Measurements from ENCODE around the gene SERPINA7.
A peak's percentile ranks its signal among the peaks of the same experiment; 100 is the strongest.

DNA sequence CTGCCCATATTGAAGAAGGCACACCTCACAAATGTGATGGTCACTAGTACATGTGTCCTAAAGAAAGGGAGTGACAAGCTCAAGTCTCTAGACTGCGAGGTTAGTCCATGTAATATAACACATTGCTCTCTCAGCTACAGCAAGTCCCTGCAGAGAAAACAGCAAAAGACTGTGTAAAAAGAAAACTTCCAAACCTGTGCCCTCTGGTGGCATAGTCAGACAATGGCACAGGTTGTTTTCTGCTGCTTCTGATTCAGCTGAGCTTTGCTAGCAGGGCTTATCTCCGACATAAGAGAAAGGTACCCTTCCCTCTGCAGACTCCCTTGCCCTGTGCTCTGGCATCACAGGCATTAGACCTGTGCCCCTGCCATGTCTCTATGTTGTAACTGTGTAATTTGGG, 1.4 kb upstream of the SERPINA7 start:
- TF ChIP-seq POLR2A (IDR thresholded peaks at IDR 0.05; ENCODE audit: borderline replicate concordance, extremely low read depth, insufficient read depth, insufficient read length), result no peak
- TF ChIP-seq EZH2 (IDR thresholded peaks at IDR 0.05), result no peak
- no peak for TF ChIP-seq JUND (IDR thresholded peaks at IDR 0.05)
- TF ChIP-seq, protein P1, sequence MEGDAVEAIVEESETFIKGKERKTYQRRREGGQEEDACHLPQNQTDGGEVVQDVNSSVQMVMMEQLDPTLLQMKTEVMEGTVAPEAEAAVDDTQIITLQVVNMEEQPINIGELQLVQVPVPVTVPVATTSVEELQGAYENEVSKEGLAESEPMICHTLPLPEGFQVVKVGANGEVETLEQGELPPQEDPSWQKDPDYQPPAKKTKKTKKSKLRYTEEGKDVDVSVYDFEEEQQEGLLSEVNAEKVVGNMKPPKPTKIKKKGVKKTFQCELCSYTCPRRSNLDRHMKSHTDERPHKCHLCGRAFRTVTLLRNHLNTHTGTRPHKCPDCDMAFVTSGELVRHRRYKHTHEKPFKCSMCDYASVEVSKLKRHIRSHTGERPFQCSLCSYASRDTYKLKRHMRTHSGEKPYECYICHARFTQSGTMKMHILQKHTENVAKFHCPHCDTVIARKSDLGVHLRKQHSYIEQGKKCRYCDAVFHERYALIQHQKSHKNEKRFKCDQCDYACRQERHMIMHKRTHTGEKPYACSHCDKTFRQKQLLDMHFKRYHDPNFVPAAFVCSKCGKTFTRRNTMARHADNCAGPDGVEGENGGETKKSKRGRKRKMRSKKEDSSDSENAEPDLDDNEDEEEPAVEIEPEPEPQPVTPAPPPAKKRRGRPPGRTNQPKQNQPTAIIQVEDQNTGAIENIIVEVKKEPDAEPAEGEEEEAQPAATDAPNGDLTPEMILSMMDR (IDR thresholded peaks at IDR 0.05 in 2 of 3, conservative IDR thresholded peaks at IDR 0.05 in 1 of 3; ENCODE audit: borderline replicate concordance in 1 of 3, insufficient read depth in 1 of 3, low read depth in 2 of 3, low read length in 2 of 3), result peak; percentile 21 to 46 (median 42); a peak in 4 of 6 replicates
- no peak for TF ChIP-seq POLR2AphosphoS5 (IDR thresholded peaks at IDR 0.05; ENCODE audit: low read depth, low read length)
- peak; percentile 42; the same call in 1 of the 2 replicates for TF ChIP-seq RAD21 (IDR thresholded peaks at IDR 0.05; ENCODE audit: low read depth)
- no peak for TF ChIP-seq TCF7L2 (IDR thresholded peaks at IDR 0.05; ENCODE audit: borderline replicate concordance, extremely low read depth, insufficient read depth, insufficient read length)
- no peak for TF ChIP-seq EZH2phosphoT487 (IDR thresholded peaks at IDR 0.05; ENCODE audit: borderline replicate concordance)
- no peak for TF ChIP-seq ZNF274 (IDR thresholded peaks at IDR 0.05; ENCODE audit: low read depth, low read length)
- no peak for TF ChIP-seq SRF (IDR thresholded peaks at IDR 0.05; ENCODE audit: low read depth)
- TF ChIP-seq FOSL1 (IDR thresholded peaks at IDR 0.05; ENCODE audit: low read depth), result no peak
